ENCODE data around the gene SBSN.

- no peak for TF ChIP-seq CTCF (IDR thresholded peaks at IDR 0.05; ENCODE audit: poor library complexity)
- TF ChIP-seq EZH2 (IDR thresholded peaks at IDR 0.05; ENCODE audit: borderline replicate concordance) = no peak
- TF ChIP-seq EZH2phosphoT487 (IDR thresholded peaks at IDR 0.05; ENCODE audit: low read depth, severe bottlenecking, unreplicated experiment) = no peak
These were observed 14.1 kb upstream of the SBSN start for GRCh38 chr19:35542209-35542608.

All from hepatocyte (in vitro differentiated cells).